ENCODE results near the gene SLC28A1. TPM values are rescaled to one million over a fixed set of nuclear protein-coding genes. Genes with fewer than 3 reads are reported as not detected.

SLC28A1 gene
- polyA plus RNA-seq, 1 donor (not counting 4 experiments of a cell fraction or from before 2014, with no cell fraction given), result not detected

- Histone ChIP-seq H3K27me3 (ENCODE audit: control insufficient read depth, extremely low read depth, insufficient read depth, low read length) (no peaks in the 10 kb centered on the region), H3K9ac (ENCODE audit: control insufficient read depth, extremely low read depth, insufficient read depth, low read length) (no peak overlapping the region), H3K36me3 (ENCODE audit: control insufficient read depth in 2 of 2, extremely low read depth in 1 of 2, insufficient read depth in 2 of 2, low read length in 2 of 2) (no peaks in the 10 kb centered on the region), H2AFZ (ENCODE audit: control insufficient read depth, low read length) (no peak overlapping the region), H3K4me1 (ENCODE audit: control insufficient read depth, extremely low read depth, insufficient read depth, low read length) (no peaks in the 10 kb centered on the region), H3K9me3 (ENCODE audit: control insufficient read depth, low read depth, low read length) (no peaks in the 10 kb centered on the region), H4K20me1 (ENCODE audit: control insufficient read depth, extremely low read depth, insufficient read depth, low read length) (no peaks in the 10 kb centered on the region), H3K4me2 (ENCODE audit: control insufficient read depth, extremely low read depth, insufficient read depth, low read depth, low read length) (no peak overlapping the region), H3K4me3 (ENCODE audit: control insufficient read depth in 2 of 3, extremely low read depth in 1 of 3, insufficient read depth in 2 of 3, low read depth in 1 of 3, low read length in 3 of 3) (no peak overlapping the region), H3K27ac (ENCODE audit: control insufficient read depth, insufficient read depth, low read length) (no peak overlapping the region), H3K9me1 (ENCODE audit: control insufficient read depth, extremely low read depth, insufficient read depth, low read length) (no peaks in the 10 kb centered on the region), H3K79me2 (ENCODE audit: control insufficient read depth, insufficient read depth, low read length) (no peaks in the 10 kb centered on the region)
- DNase-seq (ENCODE audit: low read depth, low spot score), result no peak
- TF ChIP-seq EZH2 (IDR thresholded peaks at IDR 0.05; ENCODE audit: low read length), result no peak
- TF ChIP-seq CTCF (optimal IDR thresholded peaks at IDR 0.05 in 1 of 3, IDR thresholded peaks at IDR 0.05 in 1 of 3, conservative IDR thresholded peaks at IDR 0.05 in 1 of 3; ENCODE audit: extremely low read depth in 1 of 3, insufficient read depth in 2 of 3, low read length in 3 of 3), result no peak
- FAIRE-seq, result no peak
- dilution Hi-C loops (cut with MboI; ENCODE audit: extremely low pct_ligation_motif_present, low sequenced_read_pairs), result no loop called here
These were observed 20.0 kb downstream of the SLC28A1 start for GRCh38 chr15:84904419-84904818.

- dilution Hi-C loops (cut with MboI; ENCODE audit: extremely low pct_ligation_motif_present, low sequenced_read_pairs), result no loop called here
- no peak for FAIRE-seq
These were observed 20.8 kb downstream of the SLC28A1 start for GRCh38 chr15:84905016-84905916.

More at GRCh38 chr15:84905016-84905916, 20.8 kb downstream of the SLC28A1 start:
- Histone ChIP-seq H3K9me3 (ENCODE audit: control insufficient read depth, low read depth, low read length) (no peaks in the 10 kb centered on the region), H2AFZ (ENCODE audit: control insufficient read depth, low read length) (no peak overlapping the region), H3K9me1 (ENCODE audit: control insufficient read depth, extremely low read depth, insufficient read depth, low read length) (no peaks in the 10 kb centered on the region), H3K27ac (ENCODE audit: control insufficient read depth, insufficient read depth, low read length) (no peak overlapping the region), H4K20me1 (ENCODE audit: control insufficient read depth, extremely low read depth, insufficient read depth, low read length) (no peaks in the 10 kb centered on the region), H3K36me3 (ENCODE audit: control insufficient read depth in 2 of 2, extremely low read depth in 1 of 2, insufficient read depth in 2 of 2, low read length in 2 of 2) (no peaks in the 10 kb centered on the region), H3K27me3 (ENCODE audit: control insufficient read depth, extremely low read depth, insufficient read depth, low read length) (no peaks in the 10 kb centered on the region), H3K79me2 (ENCODE audit: control insufficient read depth, insufficient read depth, low read length) (no peaks in the 10 kb centered on the region), H3K4me2 (ENCODE audit: control insufficient read depth, extremely low read depth, insufficient read depth, low read depth, low read length) (no peak overlapping the region), H3K4me1 (ENCODE audit: control insufficient read depth, extremely low read depth, insufficient read depth, low read length) (no peaks in the 10 kb centered on the region), H3K9ac (ENCODE audit: control insufficient read depth, extremely low read depth, insufficient read depth, low read length) (no peak overlapping the region), H3K4me3 (ENCODE audit: control insufficient read depth in 2 of 3, extremely low read depth in 1 of 3, insufficient read depth in 2 of 3, low read depth in 1 of 3, low read length in 3 of 3) (no peak overlapping the region)
- TF ChIP-seq EZH2 (IDR thresholded peaks at IDR 0.05; ENCODE audit: low read length) (no peak), CTCF (optimal IDR thresholded peaks at IDR 0.05 in 1 of 3, IDR thresholded peaks at IDR 0.05 in 1 of 3, conservative IDR thresholded peaks at IDR 0.05 in 1 of 3; ENCODE audit: extremely low read depth in 1 of 3, insufficient read depth in 2 of 3, low read length in 3 of 3) (no peak)
- no peak for DNase-seq (ENCODE audit: low read depth, low spot score)

Data from keratinocyte (primary cell).